Smooth muscle cell (in vitro differentiated cells): ENCODE results near the gene CDKN1C. TPM values are rescaled to one million over a fixed set of nuclear protein-coding genes. Genes with fewer than 3 reads are reported as not detected.

Source experiments
- DNase-seq: peaks from one replicate; lab custom pipeline; 2025; ENCODE audit not compliant: unreplicated experiment; lab: John Stamatoyannopoulos, UW
- H2AFZ ChIP-seq: fragments of 200-600 bp; sonication (generic); 2 replicates; pipeline ENCODE4 v1.6.0; 2016; ENCODE audit warnings: antibody characterized with exemption, low read depth, mild to moderate bottlenecking
- H3F3A ChIP-seq: fragments of 200-600 bp; sonication (generic); 2 replicates; pipeline ENCODE4 v1.6.0; 2017; ENCODE audit warnings: antibody characterized with exemption, low read depth
- H3K27ac ChIP-seq: fragments of 200-600 bp; sonication (generic); 2 replicates; pipeline ENCODE4 v1.5.1; 2016; ENCODE audit warnings: low read depth, mild to moderate bottlenecking
- H3K27me3 ChIP-seq: fragments of 200-600 bp; sonication (generic); 2 replicates; pipeline ENCODE4 v1.6.1; 2016; ENCODE audit warnings: low read depth, mild to moderate bottlenecking
- H3K36me3 ChIP-seq: fragments of 200-600 bp; sonication (generic); 2 replicates; pipeline ENCODE4 v1.5.1; 2016; ENCODE audit warnings: low read depth
- H3K4me1 ChIP-seq: fragments of 200-600 bp; sonication (generic); 2 replicates; pipeline ENCODE4 v1.5.1; 2016; ENCODE audit warnings: low read depth
- H3K4me2 ChIP-seq: fragments of 200-600 bp; sonication (generic); 2 replicates; pipeline ENCODE4 v1.6.0; 2016; ENCODE audit warnings: mild to moderate bottlenecking
- H3K4me3 ChIP-seq: fragments of 200-600 bp; sonication (generic); 2 replicates; pipeline ENCODE4 v1.5.1; 2016; ENCODE audit warnings: mild to moderate bottlenecking
- H3K79me2 ChIP-seq: fragments of 200-600 bp; sonication (generic); 2 replicates; pipeline ENCODE4 v1.6.0; 2016; ENCODE audit warnings: low read depth, mild to moderate bottlenecking
- H3K9ac ChIP-seq: fragments of 200-600 bp; sonication (generic); 2 replicates; pipeline ENCODE4 v1.6.0; 2016; ENCODE audit warnings: low read depth
- H3K9me3 ChIP-seq: fragments of 200-600 bp; sonication (generic); replicated peaks from 2 replicates; pipeline ENCODE4 v1.5.1; 2016; ENCODE audit warnings: low read depth
- H4K20me1 ChIP-seq: fragments of 200-600 bp; sonication (generic); 2 replicates; pipeline ENCODE4 v1.6.0; 2016; ENCODE audit warnings: low read depth
- WGBS: methylation state at CpG from one replicate; pipeline ENCODE4 v1.1.7; 2016; ENCODE audit warnings: low lambda C conversion rate; 5-methylcytosine and 5-hydroxymethylcytosine counted together
- polyA plus RNA-seq: library from polyadenylated mRNA; unstranded; fragments of >200 nt; fragmentation: Nextera tagmentation; extraction: Ambion mirVana; gene quantifications from 2 replicates; pipeline ENCODE4 v1.2.1, GENCODE V29; 2016
- total RNA-seq: library from RNA; depleted of rRNA; stranded (reverse); fragments of >200 nt; gene quantifications from 2 replicates; pipeline ENCODE4 v1.2.3, GENCODE V29; 2014
- TF ChIP-seq, protein P1 (sequence below): fragments of 200-600 bp; sonication (generic); IDR thresholded peaks from 2 replicates; pipeline ENCODE4 v1.5.1; 2017; ENCODE audit warnings: borderline replicate concordance, mild to moderate bottlenecking, antibody characterized with exemption; ENCODE audit not compliant: insufficient read depth, poor library complexity, severe bottlenecking

CDKN1C gene
- total and polyA plus RNA-seq, 2 experiments from 2014 or later = 171 to 392 TPM

DNA sequence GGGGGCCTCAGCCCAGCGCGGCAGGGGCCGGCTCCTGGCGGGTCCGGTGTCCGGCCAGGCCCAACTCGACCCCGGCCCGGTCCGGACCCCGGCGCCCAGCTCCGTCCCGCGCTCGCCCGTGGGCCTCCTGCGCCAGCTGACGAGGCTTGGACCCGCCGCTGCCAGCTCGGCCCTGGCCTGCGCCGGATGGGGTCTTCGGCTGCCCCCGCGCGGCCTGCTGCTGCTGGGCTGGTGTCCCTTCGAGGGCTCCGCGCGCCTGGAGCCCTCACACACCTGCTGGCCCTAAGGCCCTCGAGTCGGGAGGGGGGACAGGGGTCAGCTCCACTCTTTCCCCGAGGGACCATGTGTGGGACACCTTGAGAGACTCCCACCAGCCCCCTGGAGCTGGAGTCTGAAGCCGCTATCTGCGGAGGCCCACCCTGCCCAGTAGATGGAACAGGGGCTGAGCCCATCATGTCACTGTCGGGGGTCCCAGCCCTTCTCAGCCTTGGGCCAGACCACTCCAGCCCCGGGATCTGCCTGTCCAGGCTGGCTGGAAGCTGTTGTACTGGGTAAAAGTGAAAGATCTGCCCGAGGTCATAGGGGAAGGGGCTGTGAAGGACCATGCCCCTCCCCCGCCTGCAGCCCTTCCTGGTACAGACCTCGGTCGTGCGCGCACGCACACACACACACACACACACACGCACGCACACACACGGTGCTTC lies 768 bp upstream of the CDKN1C start:
- peaks cover 21% of the 10 kb centered on the region for H3K4me1 ChIP-seq
- H3K9me3 ChIP-seq = no peaks in the 10 kb centered on the region
- TF ChIP-seq, protein P1, sequence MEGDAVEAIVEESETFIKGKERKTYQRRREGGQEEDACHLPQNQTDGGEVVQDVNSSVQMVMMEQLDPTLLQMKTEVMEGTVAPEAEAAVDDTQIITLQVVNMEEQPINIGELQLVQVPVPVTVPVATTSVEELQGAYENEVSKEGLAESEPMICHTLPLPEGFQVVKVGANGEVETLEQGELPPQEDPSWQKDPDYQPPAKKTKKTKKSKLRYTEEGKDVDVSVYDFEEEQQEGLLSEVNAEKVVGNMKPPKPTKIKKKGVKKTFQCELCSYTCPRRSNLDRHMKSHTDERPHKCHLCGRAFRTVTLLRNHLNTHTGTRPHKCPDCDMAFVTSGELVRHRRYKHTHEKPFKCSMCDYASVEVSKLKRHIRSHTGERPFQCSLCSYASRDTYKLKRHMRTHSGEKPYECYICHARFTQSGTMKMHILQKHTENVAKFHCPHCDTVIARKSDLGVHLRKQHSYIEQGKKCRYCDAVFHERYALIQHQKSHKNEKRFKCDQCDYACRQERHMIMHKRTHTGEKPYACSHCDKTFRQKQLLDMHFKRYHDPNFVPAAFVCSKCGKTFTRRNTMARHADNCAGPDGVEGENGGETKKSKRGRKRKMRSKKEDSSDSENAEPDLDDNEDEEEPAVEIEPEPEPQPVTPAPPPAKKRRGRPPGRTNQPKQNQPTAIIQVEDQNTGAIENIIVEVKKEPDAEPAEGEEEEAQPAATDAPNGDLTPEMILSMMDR = peak; percentile 29
- H4K20me1 ChIP-seq = peaks cover 35% of the 10 kb centered on the region
- H3K79me2 ChIP-seq = peaks cover 25% of the 10 kb centered on the region
- 25% methylated on average over 45 of the region's 49 CpGs for WGBS
- H3K27ac ChIP-seq = no peak overlapping the region
- H3K4me3 ChIP-seq = peak overlapping the region; percentile 34
- H3K27me3 ChIP-seq = no peaks in the 10 kb centered on the region
- H2AFZ ChIP-seq = no peak overlapping the region
- no peak overlapping the region for H3K9ac ChIP-seq
- peaks cover 20% of the 10 kb centered on the region for H3F3A ChIP-seq
- peak overlapping the region; percentile 76 for H3K4me2 ChIP-seq
- no peak for DNase-seq
- no peaks in the 10 kb centered on the region for H3K36me3 ChIP-seq

DNA sequence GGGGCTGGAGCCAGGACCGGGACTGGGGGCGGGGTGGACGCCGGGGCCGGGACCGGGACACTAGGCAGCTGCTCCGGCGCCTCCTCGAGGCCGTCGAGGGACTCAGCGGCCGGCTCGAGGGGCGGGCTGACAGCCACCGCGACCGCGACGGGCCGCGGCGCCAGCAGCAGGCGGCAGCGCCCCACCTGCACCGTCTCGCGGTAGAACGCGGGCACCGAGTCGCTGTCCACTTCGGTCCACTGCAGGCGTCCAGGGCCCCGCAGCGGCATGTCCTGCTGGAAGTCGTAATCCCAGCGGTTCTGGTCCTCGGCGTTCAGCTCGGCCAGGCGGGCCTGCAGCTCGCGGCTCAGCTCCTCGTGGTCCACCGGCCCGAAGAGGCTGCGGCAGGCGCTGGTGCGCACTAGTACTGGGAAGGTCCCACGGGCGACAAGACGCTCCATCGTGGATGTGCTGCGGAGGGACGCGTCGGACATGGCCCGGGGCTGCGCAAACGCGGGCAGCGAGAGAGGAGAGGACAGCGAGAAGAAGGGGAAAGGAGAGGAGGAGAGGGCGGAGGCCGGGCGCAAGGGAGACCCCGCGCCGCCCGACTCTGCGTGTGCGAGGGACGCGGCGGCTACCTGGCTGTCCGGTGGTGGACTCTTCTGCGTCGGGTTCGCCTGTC lies 428 bp downstream of the CDKN1C start:
- H3K27ac ChIP-seq = peak overlapping the region; percentile 12
- no peaks in the 10 kb centered on the region for H3K9me3 ChIP-seq
- TF ChIP-seq, protein P1 = peak; percentile 28
- peaks cover 20% of the 10 kb centered on the region for H3K4me1 ChIP-seq
- DNase-seq = no peak
- no peak overlapping the region for H2AFZ ChIP-seq
- H3K79me2 ChIP-seq = peaks cover 25% of the 10 kb centered on the region
- peak overlapping the region; percentile 95 for H3K4me3 ChIP-seq
- 2% methylated on average over 63 of the region's 80 CpGs for WGBS
- H3K9ac ChIP-seq = peak overlapping the region; percentile 44
- H3K27me3 ChIP-seq = no peaks in the 10 kb centered on the region
- H4K20me1 ChIP-seq = peaks cover 35% of the 10 kb centered on the region
- H3K4me2 ChIP-seq = peak overlapping the region; percentile 91
- H3K36me3 ChIP-seq = no peaks in the 10 kb centered on the region
- H3F3A ChIP-seq = peaks cover 20% of the 10 kb centered on the region

DNA sequence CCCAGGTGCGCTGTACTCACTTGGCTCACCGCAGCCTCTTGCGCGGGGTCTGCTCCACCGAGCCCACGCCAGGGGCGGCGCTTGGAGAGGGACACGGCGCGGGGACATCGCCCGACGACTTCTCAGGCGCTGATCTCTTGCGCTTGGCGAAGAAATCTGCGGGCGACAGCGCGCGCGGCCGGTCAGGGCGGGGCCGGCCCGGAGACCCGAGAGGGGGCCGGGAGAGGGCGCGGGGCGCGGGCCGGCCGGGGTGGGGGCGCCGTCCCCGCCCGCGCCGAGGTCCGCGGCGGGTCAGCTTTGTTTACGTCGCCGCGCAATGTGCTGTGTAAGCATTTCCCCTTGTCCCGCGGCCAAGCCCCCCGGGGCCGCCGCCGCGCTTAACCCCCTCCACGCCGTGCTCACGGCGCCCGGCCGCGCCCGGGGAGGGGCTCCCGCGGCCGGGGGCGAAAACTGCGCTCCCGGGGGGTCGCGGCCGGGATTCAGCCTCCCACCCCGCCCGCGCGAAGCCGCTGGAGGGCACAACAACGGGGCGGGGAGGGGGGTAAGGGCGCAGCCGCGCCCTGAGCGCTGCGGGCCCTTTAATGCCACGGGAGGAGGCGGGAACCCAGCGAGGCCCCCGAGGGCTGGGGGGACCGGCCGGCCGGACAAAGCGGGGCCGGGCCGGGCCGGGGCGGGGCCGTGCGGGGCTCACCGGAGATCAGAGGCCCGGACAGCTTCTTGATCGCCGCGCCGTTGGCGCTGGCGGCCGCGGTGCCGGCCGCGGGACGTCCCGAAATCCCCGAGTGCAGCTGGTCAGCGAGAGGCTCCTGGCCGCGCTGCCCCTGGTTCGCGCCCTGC lies 1.4 kb downstream of the CDKN1C start:
- Histone ChIP-seq H4K20me1 (peaks cover 35% of the 10 kb centered on the region), H3K4me2 (peak overlapping the region; percentile 97), H3K9ac (peak overlapping the region; percentile 77), H3K4me3 (peak overlapping the region; percentile 95), H3K27me3 (no peaks in the 10 kb centered on the region), H3K27ac (peak overlapping the region; percentile 12), H3K36me3 (no peaks in the 10 kb centered on the region), H3K9me3 (no peaks in the 10 kb centered on the region), H3K79me2 (peaks cover 25% of the 10 kb centered on the region), H3F3A (peaks cover 20% of the 10 kb centered on the region), H2AFZ (peak overlapping the region; percentile 62), H3K4me1 (peaks cover 20% of the 10 kb centered on the region)
- WGBS = under 1% methylated on average over 49 of the region's 119 CpGs
- TF ChIP-seq, protein P1 = no peak
- no peak for DNase-seq
